H1 (cell line): ENCODE measurements around the gene RBMS1. TPM values are rescaled to one million over a fixed set of nuclear protein-coding genes. Genes with fewer than 3 reads are reported as not detected.

ENCODE experiments used
- CTCF ChIA-PET: fragments of 300-600 bp; sonication (Branson Sonifier 250); formaldehyde crosslinking; loops from one replicate; lab custom pipeline; 2021; ENCODE audit not compliant: partially characterized antibody; lab: Charles Lee
- POLR2A ChIA-PET: fragments of 300-600 bp; sonication (Branson Sonifier 250); formaldehyde crosslinking; loops from one replicate; lab custom pipeline; 2021; ENCODE audit warnings: inconsistent platforms; ENCODE audit not compliant: partially characterized antibody; lab: Charles Lee
- DNase-seq, 2 experiments: peaks; one replicate each; pipeline versions ENCODE4 v3.0.0 to v3.0.0-alpha.2; 2010 to 2022; ENCODE audit warnings: low spot score in 2 of 2, low read depth in 1 of 2, mixed read lengths in 1 of 2
- FAIRE-seq: peaks from 2 replicates; lab custom pipeline; 2011; peaks lifted over from hg19 to GRCh38; lab: Jason Lieb, UNC
- H2AFZ ChIP-seq: 2 replicates; pipeline ENCODE4 v1.8.1; 2012; ENCODE audit warnings: low read length, inconsistent platforms
- H2AK5ac ChIP-seq: 2 replicates; pipeline ENCODE4 v1.6.1; 2013; ENCODE audit warnings: low read depth, low read length
- H2BK120ac ChIP-seq: replicated peaks from 2 replicates; pipeline ENCODE3; 2013; ENCODE audit warnings: low read depth, low read length, inconsistent platforms
- H2BK12ac ChIP-seq: 2 replicates; pipeline ENCODE4 v1.6.1; 2013; ENCODE audit warnings: low read depth, low read length
- H2BK15ac ChIP-seq: 2 replicates; pipeline ENCODE4 v1.6.1; 2013; ENCODE audit warnings: low read length
- H2BK20ac ChIP-seq: 2 replicates; pipeline ENCODE4 v1.6.1; 2013; ENCODE audit warnings: low read length
- H2BK5ac ChIP-seq: 2 replicates; pipeline ENCODE4 v1.6.1; 2013; ENCODE audit warnings: low read depth, low read length
- H3K14ac ChIP-seq: 2 replicates; pipeline ENCODE4 v1.6.1; 2013; ENCODE audit warnings: inconsistent platforms; ENCODE audit not compliant: insufficient read length
- H3K18ac ChIP-seq: 2 replicates; pipeline ENCODE4 v1.6.1; 2013; ENCODE audit warnings: low read length; ENCODE audit errors: extremely low read depth
- H3K23ac ChIP-seq: 2 replicates; pipeline ENCODE4 v1.6.1; 2013; ENCODE audit warnings: inconsistent platforms; ENCODE audit not compliant: insufficient read length
- H3K23me2 ChIP-seq: 2 replicates; pipeline ENCODE4 v1.6.1; 2013; ENCODE audit warnings: low read depth, low read length
- H3K27ac ChIP-seq: 2 replicates; pipeline ENCODE4 v1.6.1; 2011; ENCODE audit warnings: low read depth, low read length, inconsistent platforms
- H3K27me3 ChIP-seq, 4 experiments: replicated peaks in 1 of 4; 1 replicate in 1 of 4; 2 replicates in 3 of 4; pipeline versions ENCODE4 v1.6.1 to v1.8.1; 2011 to 2013; ENCODE audit warnings: low read length in 3 of 4, mild to moderate bottlenecking in 3 of 4, inconsistent platforms in 2 of 4, mixed read lengths in 2 of 4, moderate library complexity in 1 of 4; ENCODE audit not compliant: control insufficient read depth in 3 of 4, insufficient read depth in 3 of 4; ENCODE audit errors: extremely low read depth in 1 of 4
- H3K36me3 ChIP-seq, 4 experiments: 2 replicates each; pipeline versions ENCODE4 v1.6.1 to v1.8.1; 2011 to 2013; ENCODE audit warnings: mild to moderate bottlenecking in 4 of 4, low read length in 3 of 4, moderate library complexity in 2 of 4, control low read depth in 1 of 4, inconsistent platforms in 1 of 4; ENCODE audit not compliant: insufficient read depth in 4 of 4, control insufficient read depth in 2 of 4
- H3K4ac ChIP-seq: replicated peaks from 2 replicates; pipeline ENCODE3; 2013; ENCODE audit warnings: low read length, low read depth, mixed read lengths, inconsistent platforms; ENCODE audit not compliant: insufficient read length
- H3K4me1 ChIP-seq, 4 experiments: replicated peaks in 1 of 4; 1 replicate in 1 of 4; 2 replicates in 3 of 4; pipeline versions ENCODE4 v1.6.1 to v1.8.1; 2011 to 2013; ENCODE audit warnings: low read length in 3 of 4, inconsistent platforms in 2 of 4, mixed read lengths in 1 of 4; ENCODE audit not compliant: insufficient read depth in 4 of 4, control insufficient read depth in 3 of 4
- H3K4me2 ChIP-seq, 2 experiments: 2 replicates each; pipeline versions ENCODE4 v1.6.1 to v1.8.1; 2011 to 2013; ENCODE audit warnings: low read depth in 2 of 2, low read length in 2 of 2, control low read depth in 1 of 2, inconsistent platforms in 1 of 2, mild to moderate bottlenecking in 1 of 2; ENCODE audit not compliant: insufficient read depth in 1 of 2
- H3K4me3 ChIP-seq, 4 experiments: fragments of 200-600, 300-600 bp in 1 of 4; sonication (generic), shearing (Covaris generic), sonication (Bioruptor Twin) in 1 of 4; 2 replicates each; pipeline versions ENCODE4 v1.5.1 to v1.8.1; 2011 to 2016; ENCODE audit warnings: low read length in 4 of 4, low read depth in 3 of 4, control low read depth in 2 of 4, inconsistent platforms in 2 of 4, mild to moderate bottlenecking in 2 of 4, mixed read lengths in 1 of 4, moderate library complexity in 1 of 4; ENCODE audit not compliant: insufficient read depth in 2 of 4; ENCODE audit errors: extremely low read depth in 1 of 4
- H3K56ac ChIP-seq: replicated peaks from 2 replicates; pipeline ENCODE3; 2013; ENCODE audit warnings: low read depth, mild to moderate bottlenecking, mixed read lengths, low read length, inconsistent platforms; ENCODE audit not compliant: insufficient read length
- H3K79me1 ChIP-seq: 2 replicates; pipeline ENCODE4 v1.6.1; 2013; ENCODE audit warnings: low read depth, low read length, control low read depth
- H3K79me2 ChIP-seq, 2 experiments: 2 replicates each; pipeline versions ENCODE4 v1.6.1 to v1.8.1; 2012 to 2013; ENCODE audit warnings: low read length in 2 of 2, mild to moderate bottlenecking in 2 of 2, inconsistent platforms in 1 of 2; ENCODE audit not compliant: insufficient read depth in 2 of 2, control insufficient read depth in 1 of 2
- H3K9ac ChIP-seq, 4 experiments: replicated peaks in 1 of 4; 1 replicate in 1 of 4; 2 replicates in 3 of 4; pipeline versions ENCODE4 v1.6.1 to v1.8.1; 2011 to 2013; ENCODE audit warnings: low read depth in 3 of 4, low read length in 3 of 4, control low read depth in 2 of 4, mild to moderate bottlenecking in 2 of 4, moderate library complexity in 2 of 4, inconsistent platforms in 1 of 4; ENCODE audit errors: extremely low read depth in 1 of 4
- H3K9me3 ChIP-seq, 2 experiments: 2 replicates each; pipeline versions ENCODE4 v1.6.1 to v1.8.1; 2012 to 2013; ENCODE audit warnings: mild to moderate bottlenecking in 2 of 2, moderate library complexity in 2 of 2, control low read depth in 1 of 2, inconsistent platforms in 1 of 2, low read depth in 1 of 2, low read length in 1 of 2, mixed read lengths in 1 of 2; ENCODE audit not compliant: insufficient read depth in 2 of 2
- H4K20me1 ChIP-seq, 2 experiments: replicated peaks in 1 of 2; 2 replicates each; pipeline versions ENCODE3 to v1.8.1; 2011 to 2013; ENCODE audit warnings: inconsistent platforms in 2 of 2, low read length in 2 of 2, mild to moderate bottlenecking in 1 of 2; ENCODE audit not compliant: insufficient read depth in 2 of 2, control insufficient read depth in 1 of 2
- H4K5ac ChIP-seq: 2 replicates; pipeline ENCODE4 v1.6.1; 2013; ENCODE audit warnings: low read length, low read depth, mixed read lengths, inconsistent platforms; ENCODE audit not compliant: insufficient read length
- H4K8ac ChIP-seq: 2 replicates; pipeline ENCODE4 v1.8.0; 2013; ENCODE audit warnings: mild to moderate bottlenecking, moderate library complexity, low read length, inconsistent platforms; ENCODE audit not compliant: insufficient read depth; ENCODE audit errors: extremely low read depth
- H4K91ac ChIP-seq: replicated peaks from 2 replicates; pipeline ENCODE3; 2013; ENCODE audit warnings: low read length, mixed read lengths, inconsistent platforms; ENCODE audit not compliant: insufficient read length
- CBX8 ChIP-seq: fragments of 300-800, 300-1000 bp; sonication (generic); IDR thresholded peaks from 2 replicates; pipeline ENCODE4 v1.7.1; 2016; ENCODE audit warnings: low read depth, low read length, borderline replicate concordance
- POLR2A ChIP-seq, 2 experiments: IDR thresholded peaks; 1 replicate in 1 of 2; 2 replicates in 1 of 2; pipeline ENCODE4 v1.6.1; 2011; ENCODE audit warnings: low read depth in 2 of 2, low read length in 2 of 2, mild to moderate bottlenecking in 2 of 2; ENCODE audit errors: control extremely low read depth in 1 of 2
- RAD21 ChIP-seq, 2 experiments: IDR thresholded peaks in 1 of 2; conservative IDR thresholded peaks in 1 of 2; 2 replicates each; pipeline ENCODE4 v1.6.1; 2011; ENCODE audit warnings: low read depth in 2 of 2, low read length in 2 of 2, improper control_type of control experiment in 1 of 2, inconsistent platforms in 1 of 2, mild to moderate bottlenecking in 1 of 2, moderate library complexity in 1 of 2
- WGBS, 2 experiments: shearing (Covaris generic) in 1 of 2; methylation state at CpG; one replicate each; pipeline versions ENCODE4 v1.1.6 to v1.1.7; 2013 to 2015; ENCODE audit warnings: low lambda C conversion rate in 2 of 2, mixed read lengths in 2 of 2, inconsistent platforms in 1 of 2, low coverage in 1 of 2, missing lambda C conversion rate in 1 of 2; ENCODE audit not compliant: insufficient replicate concordance in 2 of 2, insufficient coverage in 1 of 2, insufficient read length in 1 of 2; ENCODE audit errors: extremely low coverage in 1 of 2, missing lambda C conversion rate in 1 of 2; 5-methylcytosine and 5-hydroxymethylcytosine counted together
- polyA plus RNA-seq, 7 experiments: library from polyadenylated mRNA; depleted of rRNA in 3 of 7; stranded (reverse) in 5 of 7; unstranded in 2 of 7; fragments of >200 nt in 5 of 7; fragments of 200-250 nt in 2 of 7; gene quantifications; 1 replicate in 5 of 7; 2 replicates in 1 of 7; 4 replicates in 1 of 7; pipeline versions ENCODE4 v1.2.1 to v1.2.3, GENCODE V29; 2011 to 2013; ENCODE audit warnings: missing spikeins in 2 of 7, mixed read lengths in 2 of 7
- total RNA-seq: library from RNA; stranded (reverse); fragmentation: NEBNext Ultra II Directional; extraction: Animal tissue kit (Norgen Biotek cat#: 25700); gene quantifications from 2 replicates; pipeline ENCODE4 v1.2.1, GENCODE V29; 2021
- TF ChIP-seq, protein P1 (sequence below), 3 experiments: IDR thresholded peaks; 1 replicate in 2 of 3; 2 replicates in 1 of 3; pipeline versions ENCODE4 v1.5.1 to v1.6.1; 2011; ENCODE audit warnings: low read length in 3 of 3, mild to moderate bottlenecking in 3 of 3, inconsistent platforms in 2 of 3, low read depth in 1 of 3, moderate library complexity in 1 of 3; ENCODE audit not compliant: insufficient read depth in 1 of 3; ENCODE audit errors: control extremely low read depth in 1 of 3

The RBMS1 gene
- total and polyA plus RNA-seq, 2 of the 8 experiments (the other 6 are each of a cell fraction or from before 2014, with no cell fraction given): 53.7 to 60.0 TPM

DNA sequence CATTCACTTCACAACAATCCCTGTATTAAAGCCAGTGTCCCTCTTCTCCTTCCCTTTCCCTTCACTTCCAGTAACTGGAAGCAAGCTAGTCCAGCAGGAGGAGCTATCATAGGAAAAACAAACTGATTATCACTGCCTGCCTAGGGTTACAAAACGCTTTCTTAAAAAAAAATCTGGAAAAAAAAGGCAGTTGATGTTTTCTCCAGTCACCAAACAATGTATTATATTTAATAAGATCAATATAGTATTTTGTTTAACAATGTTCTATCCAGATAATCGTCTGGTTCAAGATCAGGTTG is 214.8 kb downstream of the RBMS1 start:
- Histone ChIP-seq H3K23ac (no peak overlapping the region), H4K8ac (no peak overlapping the region), H4K5ac (no peak overlapping the region), H2BK5ac (no peak overlapping the region), H3K4ac (no peak overlapping the region), H3K4me1 (no peaks in the 10 kb centered on the region), H3K14ac (no peak overlapping the region), H4K91ac (no peak overlapping the region), H3K36me3 (peaks cover 3 to 43% (median 18%) of the 10 kb centered on the region in 4 experiments; a peak in 7 of 8 replicates), H2AK5ac (no peak overlapping the region), H2AFZ (no peak overlapping the region), H3K23me2 (no peaks in the 10 kb centered on the region), H3K27me3 (peaks cover 0 to 1% (median 0%) of the 10 kb centered on the region in 4 experiments; a peak in 1 of 7 replicates), H2BK120ac (no peak overlapping the region), H3K27ac (no peak overlapping the region), H4K20me1 (no peaks in the 10 kb centered on the region), H2BK12ac (no peak overlapping the region), H3K79me1 (no peaks in the 10 kb centered on the region), H3K79me2 (no peaks in the 10 kb centered on the region), H3K18ac (no peak overlapping the region), H3K56ac (no peak overlapping the region), H2BK15ac (no peak overlapping the region), H3K9ac (no peak overlapping the region), H3K4me3 (no peak overlapping the region), H2BK20ac (no peak overlapping the region), H3K4me2 (no peak overlapping the region), H3K9me3 (no peaks in the 10 kb centered on the region)
- 40% methylated on average over 2 of the region's 2 CpGs; no CpG with 5 or more reads in 1 of the 2 experiments for WGBS, 2 experiments
- no peak for TF ChIP-seq CBX8
- peak; percentile 39 to 46; a peak in 3 of 4 replicates for TF ChIP-seq RAD21 (IDR thresholded peaks at IDR 0.05 in 1 of 2, conservative IDR thresholded peaks at IDR 0.05 in 1 of 2; ENCODE audit: low read depth in 2 of 2, low read length in 2 of 2)
- TF ChIP-seq, protein P1, sequence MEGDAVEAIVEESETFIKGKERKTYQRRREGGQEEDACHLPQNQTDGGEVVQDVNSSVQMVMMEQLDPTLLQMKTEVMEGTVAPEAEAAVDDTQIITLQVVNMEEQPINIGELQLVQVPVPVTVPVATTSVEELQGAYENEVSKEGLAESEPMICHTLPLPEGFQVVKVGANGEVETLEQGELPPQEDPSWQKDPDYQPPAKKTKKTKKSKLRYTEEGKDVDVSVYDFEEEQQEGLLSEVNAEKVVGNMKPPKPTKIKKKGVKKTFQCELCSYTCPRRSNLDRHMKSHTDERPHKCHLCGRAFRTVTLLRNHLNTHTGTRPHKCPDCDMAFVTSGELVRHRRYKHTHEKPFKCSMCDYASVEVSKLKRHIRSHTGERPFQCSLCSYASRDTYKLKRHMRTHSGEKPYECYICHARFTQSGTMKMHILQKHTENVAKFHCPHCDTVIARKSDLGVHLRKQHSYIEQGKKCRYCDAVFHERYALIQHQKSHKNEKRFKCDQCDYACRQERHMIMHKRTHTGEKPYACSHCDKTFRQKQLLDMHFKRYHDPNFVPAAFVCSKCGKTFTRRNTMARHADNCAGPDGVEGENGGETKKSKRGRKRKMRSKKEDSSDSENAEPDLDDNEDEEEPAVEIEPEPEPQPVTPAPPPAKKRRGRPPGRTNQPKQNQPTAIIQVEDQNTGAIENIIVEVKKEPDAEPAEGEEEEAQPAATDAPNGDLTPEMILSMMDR (IDR thresholded peaks at IDR 0.05; ENCODE audit: control extremely low read depth in 1 of 3, insufficient read depth in 1 of 3, low read depth in 1 of 3, low read length in 3 of 3): peak in 2 of 3 experiments; percentile 39 to 49; a peak in 2 of 4 replicates
- TF ChIP-seq POLR2A (IDR thresholded peaks at IDR 0.05; ENCODE audit: control extremely low read depth in 1 of 2, low read depth in 2 of 2, low read length in 2 of 2): no peak
- ChIA-PET POLR2A (no interaction called here), CTCF (interaction anchor here (1.0 to 2.7 kb wide), 9 partner anchors 8 to 692 kb away, joined by 3 to 11 read pairs (median 4); no protein-coding TSS in a partner anchor)
- peak; percentile 58 for FAIRE-seq
- no peak for DNase-seq
